Chondrocyte (in vitro differentiated cells): ENCODE results near the gene IFI30. TPM values are rescaled to one million over a fixed set of nuclear protein-coding genes. Genes with fewer than 3 reads are reported as not detected.

Experiments used
- DNase-seq: peaks from one replicate; pipeline ENCODE4 v3.0.0; 2021; ENCODE audit warnings: mixed read lengths, low spot score
- H3K27ac Mint-ChIP-seq: one replicate; pipeline ENCODE4 v1.8.0; 2021; ENCODE audit warnings: mild to moderate bottlenecking, moderate library complexity, mixed read lengths; ENCODE audit not compliant: unreplicated experiment
- H3K27me3 Mint-ChIP-seq: 2 replicates; pipeline ENCODE4 v1.8.0; 2021; ENCODE audit warnings: low read depth, mixed read lengths
- H3K36me3 Mint-ChIP-seq: 2 replicates; pipeline ENCODE4 v1.8.0; 2021; ENCODE audit warnings: low read depth, mixed read lengths
- H3K4me1 Mint-ChIP-seq: 2 replicates; pipeline ENCODE4 v1.8.0; 2021; ENCODE audit warnings: low read depth, mild to moderate bottlenecking, mixed read lengths
- H3K4me3 Mint-ChIP-seq: one replicate; pipeline ENCODE4 v1.8.0; 2021; ENCODE audit warnings: mild to moderate bottlenecking, moderate library complexity, mixed read lengths; ENCODE audit not compliant: unreplicated experiment
- H3K9me3 Mint-ChIP-seq: 2 replicates; pipeline ENCODE4 v1.8.0; 2021; ENCODE audit warnings: low read depth, mixed read lengths
- CTCF ChIP-seq: fragments of 200-600 bp; sonication (generic); IDR thresholded peaks from 2 replicates; pipeline ENCODE4 v1.5.0; 2021; ENCODE audit warnings: antibody characterized with exemption, mild to moderate bottlenecking, moderate library complexity
- total RNA-seq: library from RNA; stranded (reverse); gene quantifications from 3 replicates; pipeline ENCODE4 v1.2.1, GENCODE V29; 2021

IFI30 gene
- total RNA-seq, 1 donor from 2014 or later, result 2.1 TPM

GRCh38 chr19:18179957-18180356, 6.3 kb downstream of the IFI30 start:
- Mint-ChIP-seq H3K4me1 (no peaks in the 10 kb centered on the region), H3K36me3 (no peaks in the 10 kb centered on the region), H3K27ac (no peak overlapping the region), H3K27me3 (peaks cover 6% of the 10 kb centered on the region), H3K4me3 (no peak overlapping the region), H3K9me3 (no peaks in the 10 kb centered on the region)
- no peak for TF ChIP-seq CTCF
- no peak for DNase-seq

GRCh38 chr19:18183529-18183928, 9.9 kb downstream of the IFI30 start:
- no peaks in the 10 kb centered on the region for H3K36me3 Mint-ChIP-seq
- DNase-seq, result no peak
- no peak for TF ChIP-seq CTCF
- no peaks in the 10 kb centered on the region for H3K4me1 Mint-ChIP-seq
- H3K9me3 Mint-ChIP-seq, result no peaks in the 10 kb centered on the region
- no peak overlapping the region for H3K4me3 Mint-ChIP-seq
- H3K27ac Mint-ChIP-seq, result no peak overlapping the region
- H3K27me3 Mint-ChIP-seq, result peaks cover 3% of the 10 kb centered on the region

GRCh38 chr19:18185538-18185937, 11.9 kb downstream of the IFI30 start:
- H3K36me3 Mint-ChIP-seq, result no peaks in the 10 kb centered on the region
- no peak for TF ChIP-seq CTCF
- no peak overlapping the region for H3K4me3 Mint-ChIP-seq
- no peak for DNase-seq
- H3K27me3 Mint-ChIP-seq, result peaks cover 3% of the 10 kb centered on the region
- H3K27ac Mint-ChIP-seq, result no peak overlapping the region
- no peaks in the 10 kb centered on the region for H3K4me1 Mint-ChIP-seq
- H3K9me3 Mint-ChIP-seq, result no peaks in the 10 kb centered on the region

GRCh38 chr19:18190278-18190677, 16.7 kb downstream of the IFI30 start:
- Mint-ChIP-seq H3K36me3 (no peaks in the 10 kb centered on the region), H3K9me3 (no peaks in the 10 kb centered on the region), H3K4me1 (peaks cover 24% of the 10 kb centered on the region), H3K27ac (no peak overlapping the region), H3K4me3 (no peak overlapping the region), H3K27me3 (peaks cover 3% of the 10 kb centered on the region)
- no peak for DNase-seq
- TF ChIP-seq CTCF, result no peak

GRCh38 chr19:18191640-18192062, 18.0 kb downstream of the IFI30 start:
- no peak for DNase-seq
- H3K36me3 Mint-ChIP-seq, result peaks cover 2% of the 10 kb centered on the region
- peaks cover 24% of the 10 kb centered on the region for H3K4me1 Mint-ChIP-seq
- H3K4me3 Mint-ChIP-seq, result peak overlapping the region; percentile 79
- no peaks in the 10 kb centered on the region for H3K9me3 Mint-ChIP-seq
- TF ChIP-seq CTCF, result no peak
- H3K27me3 Mint-ChIP-seq, result no peaks in the 10 kb centered on the region
- H3K27ac Mint-ChIP-seq, result peak overlapping the region; percentile 94
